ENCODE results near the gene SOX21. TPM values are rescaled to one million over a fixed set of nuclear protein-coding genes. Genes with fewer than 3 reads are reported as not detected.

SOX21 gene
- total and polyA plus RNA-seq, 2 of the 8 experiments (the other 6 are each of a cell fraction or from before 2014, with no cell fraction given): 3.9 TPM

- H4K20me1 ChIP-seq (replicated peaks in 1 of 2; ENCODE audit: control insufficient read depth in 1 of 2, insufficient read depth in 2 of 2, low read length in 2 of 2): no peaks in the 10 kb centered on the region
- no peak overlapping the region for H2AK5ac ChIP-seq (ENCODE audit: low read depth, low read length)
- H3K79me2 ChIP-seq (ENCODE audit: control insufficient read depth in 1 of 2, insufficient read depth in 2 of 2, low read length in 2 of 2): no peaks in the 10 kb centered on the region
- no peak overlapping the region for H4K91ac ChIP-seq (replicated peaks; ENCODE audit: insufficient read length, low read length)
- no peak overlapping the region for H2BK5ac ChIP-seq (ENCODE audit: low read depth, low read length)
- FAIRE-seq (no peak), DNase-seq (ENCODE audit: low read depth in 1 of 2, low spot score in 2 of 2) (no peak)
- WGBS, 2 experiments (ENCODE audit: extremely low coverage in 1 of 2, insufficient coverage in 1 of 2, insufficient read length in 1 of 2, insufficient replicate concordance in 2 of 2, low coverage in 1 of 2, low lambda C conversion rate in 2 of 2, missing lambda C conversion rate in 1 of 2): 93% methylated on average over 3 of the region's 3 CpGs; no CpG with 5 or more reads in 1 of the 2 experiments
- no peaks in the 10 kb centered on the region for H3K27me3 ChIP-seq (replicated peaks in 1 of 4; ENCODE audit: control insufficient read depth in 3 of 4, extremely low read depth in 1 of 4, insufficient read depth in 3 of 4, low read length in 3 of 4)
- no peak overlapping the region for H3K27ac ChIP-seq (ENCODE audit: low read depth, low read length)
- no peak overlapping the region for H2AFZ ChIP-seq (ENCODE audit: low read length)
- H3K4me2 ChIP-seq (ENCODE audit: insufficient read depth in 1 of 2, low read depth in 2 of 2, low read length in 2 of 2): no peak overlapping the region
- H3K4me1 ChIP-seq (replicated peaks in 1 of 4; ENCODE audit: control insufficient read depth in 3 of 4, insufficient read depth in 4 of 4, low read length in 3 of 4): no peaks in the 10 kb centered on the region
- ChIA-PET CTCF (ENCODE audit: partially characterized antibody) (interaction anchor here (0.6 to 1.4 kb wide), 2 partner anchors 15 to 96 kb away, joined by 3 read pairs; no protein-coding TSS in a partner anchor), POLR2A (ENCODE audit: partially characterized antibody) (no interaction called here)
- no peak overlapping the region for H3K23ac ChIP-seq (ENCODE audit: insufficient read length)
- no peaks in the 10 kb centered on the region for H3K36me3 ChIP-seq (ENCODE audit: control insufficient read depth in 2 of 4, insufficient read depth in 4 of 4, low read length in 3 of 4)
- no peak overlapping the region for H4K8ac ChIP-seq (ENCODE audit: extremely low read depth, insufficient read depth, low read length)
- H3K9ac ChIP-seq (replicated peaks in 1 of 4; ENCODE audit: extremely low read depth in 1 of 4, low read depth in 3 of 4, low read length in 3 of 4): no peak overlapping the region
- H3K14ac ChIP-seq (ENCODE audit: insufficient read length): no peak overlapping the region
- H3K79me1 ChIP-seq (ENCODE audit: low read depth, low read length): no peaks in the 10 kb centered on the region
- H2BK20ac ChIP-seq (ENCODE audit: low read length): no peak overlapping the region
- no peak overlapping the region for H3K4me3 ChIP-seq (ENCODE audit: extremely low read depth in 1 of 4, insufficient read depth in 2 of 4, low read depth in 3 of 4, low read length in 4 of 4)
- H2BK15ac ChIP-seq (ENCODE audit: low read length): no peak overlapping the region
- H3K23me2 ChIP-seq (ENCODE audit: low read depth, low read length): 0 out of 2 replicates have a peak, but pooled peaks cover 2% of the 10 kb centered on the region
- TF ChIP-seq SP2 (IDR thresholded peaks at IDR 0.05; ENCODE audit: low read length) (no peak), RFX5 (IDR thresholded peaks at IDR 0.05; ENCODE audit: borderline replicate concordance, low read depth, low read length) (no peak), BCL11A (IDR thresholded peaks at IDR 0.05; ENCODE audit: low read depth in 2 of 2, low read length in 2 of 2) (no peak), PHF8 (conservative IDR thresholded peaks at IDR 0.05; ENCODE audit: low read depth, low read length) (no peak), CTBP2 (IDR thresholded peaks at IDR 0.05; ENCODE audit: borderline replicate concordance, insufficient read depth, insufficient read length, low read length) (no peak), USF2 (IDR thresholded peaks at IDR 0.05; ENCODE audit: low read length) (no peak), TBP (IDR thresholded peaks at IDR 0.05; ENCODE audit: low read depth, low read length) (no peak), EZH2 (IDR thresholded peaks at IDR 0.05; ENCODE audit: low read depth, low read length, severe bottlenecking) (no peak), CREB1 (IDR thresholded peaks at IDR 0.05) (no peak), BRCA1 (IDR thresholded peaks at IDR 0.05; ENCODE audit: low read depth, low read length) (no peak)
- no peak overlapping the region for H3K4ac ChIP-seq (replicated peaks; ENCODE audit: insufficient read length, low read depth, low read length)
- H3K18ac ChIP-seq (ENCODE audit: extremely low read depth, low read length): no peak overlapping the region
- H3K9me3 ChIP-seq (ENCODE audit: insufficient read depth in 2 of 2, low read depth in 1 of 2, low read length in 1 of 2): peaks cover 5% of the 10 kb centered on the region in 2 experiments; a peak in 2 of 4 replicates
- no peak overlapping the region for H2BK120ac ChIP-seq (replicated peaks; ENCODE audit: low read depth, low read length)
- H3K56ac ChIP-seq (replicated peaks; ENCODE audit: insufficient read length, low read depth, low read length): no peak overlapping the region
- H2BK12ac ChIP-seq (ENCODE audit: low read depth, low read length): no peak overlapping the region
- H4K5ac ChIP-seq (ENCODE audit: insufficient read length, low read depth, low read length): no peak overlapping the region
Observed at GRCh38 chr13:94731028-94731427, 18.7 kb upstream of the SOX21 start.
